GM12892 (cell line): Measurements from ENCODE around the gene TBC1D5.

ENCODE experiments used
- POLR2A ChIP-seq: IDR thresholded peaks from 2 replicates; pipeline ENCODE4 v1.6.1; 2011; ENCODE audit warnings: low read depth, low read length, control low read depth
- POLR2AphosphoS5 ChIP-seq: IDR thresholded peaks from 2 replicates; pipeline ENCODE4 v1.6.1; 2011; ENCODE audit warnings: low read depth, low read length, control low read depth
- TAF1 ChIP-seq: IDR thresholded peaks from 2 replicates; pipeline ENCODE4 v1.6.1; 2011; ENCODE audit warnings: low read depth, mild to moderate bottlenecking, control low read depth, low read length, borderline replicate concordance

DNA sequence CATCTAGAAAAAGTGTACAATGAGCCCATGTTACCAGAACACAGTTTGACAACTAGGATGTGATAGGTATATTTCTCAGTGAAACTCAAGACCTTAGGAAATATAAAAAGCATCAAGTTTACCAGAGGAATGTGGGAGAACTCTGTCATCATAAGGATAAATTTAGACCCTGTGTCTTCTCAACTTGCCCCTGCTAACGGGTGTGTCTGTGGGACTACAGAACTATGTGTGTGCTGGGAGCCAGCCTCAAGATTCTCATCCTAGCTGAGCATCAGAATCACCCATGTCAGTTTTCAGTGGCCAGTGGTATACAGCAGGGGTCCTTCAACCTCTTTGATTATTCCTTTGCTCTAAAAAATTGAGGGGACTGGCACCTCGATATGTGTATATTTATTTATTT lies 464.4 kb downstream of the TBC1D5 start:
- TF ChIP-seq POLR2AphosphoS5 (no peak), POLR2A (no peak), TAF1 (no peak)
